NCI-H82 treated with DMSO at 0.1 percent for 48 hours (cell line): Measurements from ENCODE around the gene RNF41.
"Not testable (repeated sequence)": the region's sequence is repeated elsewhere in the genome, so short reads cannot be mapped to it uniquely, and the experiment has no call there.

Experiments used
- DNase-seq: peaks from one replicate; lab custom pipeline; 2025; ENCODE audit not compliant: unreplicated experiment; lab: John Stamatoyannopoulos, UW

Gene RNF41

DNA sequence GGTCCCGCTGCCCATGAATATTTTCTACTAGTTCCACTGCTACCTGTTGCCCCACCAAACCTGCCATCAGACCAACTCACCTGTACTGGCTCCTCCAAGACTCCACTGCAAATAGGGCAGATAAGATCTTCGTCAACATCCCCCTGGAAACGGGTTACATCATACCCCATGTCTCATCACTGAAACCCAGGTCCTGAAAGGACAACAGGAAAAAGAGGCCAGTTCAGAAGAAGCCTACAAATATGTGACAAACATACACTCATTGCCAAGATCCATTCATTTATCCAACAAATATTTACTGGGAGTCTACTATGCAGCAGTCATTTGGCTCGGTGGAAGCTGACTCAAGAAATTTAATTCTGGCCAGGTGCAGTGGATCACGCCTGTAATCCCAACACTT is 7.8 kb downstream of the RNF41 start:
- DNase-seq = no peak

DNA sequence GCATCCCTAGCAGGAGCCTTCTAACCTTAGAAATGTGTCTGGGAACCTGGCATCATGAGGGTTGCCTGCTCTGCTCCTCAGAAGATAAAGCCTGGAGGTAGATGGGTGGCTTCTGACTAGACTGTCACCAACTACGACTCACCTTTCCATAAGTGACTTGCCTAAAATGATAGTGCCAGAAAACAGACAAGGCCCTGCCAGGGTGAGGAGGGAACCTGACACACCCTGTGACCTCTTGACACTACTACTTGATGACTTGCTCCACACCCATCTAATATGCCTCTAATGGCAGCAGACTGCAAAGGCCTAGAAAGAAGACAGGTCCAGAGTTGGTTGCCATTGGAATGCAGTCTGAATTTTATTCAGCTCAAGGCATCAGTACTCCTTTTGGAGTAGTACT is 9.4 kb downstream of the RNF41 start:
- DNase-seq = no peak

DNA sequence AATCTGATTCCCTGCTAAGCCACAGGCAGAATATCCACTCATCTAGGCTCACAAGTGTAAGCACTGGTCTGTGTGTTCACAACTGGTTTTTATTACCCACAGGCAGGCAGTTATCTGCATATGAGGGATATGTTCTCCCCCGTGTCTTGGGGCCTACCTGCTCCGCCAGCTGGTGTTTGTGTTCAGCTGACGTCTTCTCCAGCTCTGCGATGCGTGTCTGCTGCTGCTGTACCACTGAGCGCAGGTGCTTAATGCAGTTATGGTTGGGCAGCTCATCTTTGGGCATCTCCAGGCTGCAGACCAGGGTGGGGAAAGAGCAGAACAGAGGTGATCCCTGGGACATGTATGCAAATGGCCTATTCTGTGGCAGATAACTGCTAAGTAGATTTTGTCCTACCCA is 13.7 kb downstream of the RNF41 start:
- no peak for DNase-seq

DNA sequence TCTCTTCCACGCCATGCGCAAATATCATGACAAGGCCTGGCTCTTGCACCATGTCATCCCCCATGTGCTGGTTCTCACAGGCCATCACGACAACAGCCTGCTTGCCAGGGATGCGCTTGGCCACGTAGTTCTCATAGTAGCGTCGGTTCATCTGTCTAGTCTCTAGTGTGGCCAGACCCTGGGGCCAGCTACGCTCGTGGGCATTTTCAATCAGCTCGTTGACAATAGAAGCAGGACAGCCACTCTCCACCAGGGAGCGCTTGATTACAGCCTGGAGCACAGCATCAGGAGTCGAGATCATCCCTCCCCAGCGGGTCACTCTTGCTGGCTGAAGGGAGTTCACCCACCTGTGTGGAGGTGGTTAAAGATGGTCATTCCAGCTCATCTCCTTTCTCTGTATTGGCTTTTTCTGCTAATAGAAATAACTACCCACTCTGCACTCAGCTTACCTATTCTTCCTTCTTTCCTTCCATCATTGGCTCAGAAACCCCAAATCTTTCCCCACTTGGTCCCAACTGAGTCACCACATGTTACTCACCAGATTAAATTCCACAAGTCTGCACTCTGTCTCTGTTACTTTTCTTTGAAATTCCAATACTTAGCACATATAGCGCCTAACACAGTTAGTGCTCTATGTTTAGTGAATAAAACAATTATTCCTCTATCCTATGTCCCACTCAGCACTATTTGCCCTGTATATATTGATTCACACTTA is 15.1 kb downstream of the RNF41 start:
- DNase-seq = no peak

DNA sequence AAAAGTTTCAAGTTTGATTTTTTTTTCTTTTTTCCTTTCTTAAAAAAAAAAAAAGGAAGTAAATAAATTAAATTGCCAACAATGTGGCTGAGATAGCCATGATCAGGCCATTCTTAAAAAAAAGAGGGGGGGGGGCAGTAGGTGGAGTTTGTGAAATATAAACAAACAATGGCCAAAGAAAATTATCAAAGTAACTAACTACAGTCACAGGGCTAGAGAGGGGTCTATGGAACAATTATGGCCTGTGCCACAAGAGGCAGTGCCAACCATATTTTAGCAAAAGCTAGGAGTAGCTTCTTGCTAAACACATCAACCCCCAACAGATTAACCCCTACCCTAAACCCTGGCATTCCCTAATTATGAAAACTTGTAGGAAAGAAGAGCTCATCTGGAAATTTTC is 16.3 kb downstream of the RNF41 start:
- DNase-seq = no peak

DNA sequence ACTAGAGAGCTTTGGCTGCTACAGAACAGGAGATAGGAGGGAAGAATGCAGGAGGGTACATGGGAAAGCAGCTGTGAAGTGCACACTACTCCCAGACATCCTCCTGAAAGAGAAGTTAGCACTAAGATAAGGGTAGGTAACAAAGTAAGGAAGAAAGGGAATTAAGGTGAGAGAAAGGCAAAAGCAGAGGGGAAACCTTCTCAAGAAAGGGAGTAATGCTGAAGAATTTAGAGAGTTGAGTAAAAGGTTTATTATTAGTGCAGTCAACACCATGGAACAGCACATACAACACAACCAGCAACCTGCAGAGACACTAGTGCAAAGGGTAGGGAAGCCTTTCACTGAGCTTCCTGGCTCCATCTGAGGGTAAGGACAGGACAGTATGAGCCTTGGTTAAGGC is 17.4 kb downstream of the RNF41 start:
- DNase-seq = no peak

DNA sequence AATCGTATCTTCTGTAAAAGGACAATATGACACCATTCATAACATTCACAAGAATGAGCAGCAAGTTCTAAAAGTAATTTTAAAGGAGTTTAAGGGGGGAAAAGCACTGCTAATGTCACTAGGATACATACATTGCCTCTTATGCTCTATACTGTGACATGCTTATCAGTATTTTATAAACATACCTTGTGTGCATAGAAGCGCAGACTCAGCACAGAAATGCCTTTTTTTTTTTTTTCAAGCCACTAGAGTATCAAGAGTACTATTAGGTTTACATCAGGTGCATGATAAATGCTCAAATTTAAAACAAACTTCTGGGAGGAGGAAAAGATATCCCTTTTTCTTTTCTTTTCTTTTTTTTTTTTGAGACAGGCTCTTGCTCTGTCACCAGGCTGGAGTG is 18.9 kb downstream of the RNF41 start:
- DNase-seq = no peak

DNA sequence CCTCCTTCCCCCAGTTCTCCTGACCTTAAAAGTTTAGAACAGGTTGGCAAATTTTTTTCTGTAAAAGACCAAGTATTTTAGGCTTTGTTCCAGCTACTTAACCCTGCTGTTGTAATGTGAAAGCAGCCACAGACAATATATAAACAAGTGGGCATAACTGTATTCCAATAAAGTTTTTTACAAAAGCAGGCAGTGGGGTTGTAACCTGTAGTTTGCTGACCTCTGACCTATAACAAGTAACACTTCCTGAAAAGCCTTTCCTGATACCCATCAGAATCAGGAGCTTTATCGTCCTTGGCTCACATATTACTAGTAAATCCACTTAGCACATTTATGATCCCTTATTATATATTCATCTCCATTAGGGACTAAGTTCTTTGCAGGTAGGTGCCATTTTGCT is 19.4 kb downstream of the RNF41 start:
- DNase-seq = no peak

DNA sequence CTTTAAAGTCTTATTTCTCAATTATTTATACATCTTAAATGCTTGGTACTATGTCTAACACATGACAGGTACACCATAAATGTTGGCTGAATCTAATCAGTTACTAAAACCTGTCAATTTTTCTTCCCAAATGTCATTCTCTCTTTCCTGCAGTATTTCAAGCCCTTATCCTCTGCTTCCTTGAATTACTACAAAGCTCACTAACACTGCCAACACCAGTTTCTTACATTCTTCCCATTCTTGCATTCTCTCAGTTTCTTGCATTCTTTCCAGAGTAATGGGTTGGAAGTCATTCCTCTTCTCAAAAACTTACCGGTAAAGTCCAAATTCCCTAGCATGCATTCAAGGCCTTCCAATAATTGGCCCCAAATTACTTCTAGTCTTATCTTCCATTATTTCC is 22.9 kb downstream of the RNF41 start:
- no peak for DNase-seq

DNA sequence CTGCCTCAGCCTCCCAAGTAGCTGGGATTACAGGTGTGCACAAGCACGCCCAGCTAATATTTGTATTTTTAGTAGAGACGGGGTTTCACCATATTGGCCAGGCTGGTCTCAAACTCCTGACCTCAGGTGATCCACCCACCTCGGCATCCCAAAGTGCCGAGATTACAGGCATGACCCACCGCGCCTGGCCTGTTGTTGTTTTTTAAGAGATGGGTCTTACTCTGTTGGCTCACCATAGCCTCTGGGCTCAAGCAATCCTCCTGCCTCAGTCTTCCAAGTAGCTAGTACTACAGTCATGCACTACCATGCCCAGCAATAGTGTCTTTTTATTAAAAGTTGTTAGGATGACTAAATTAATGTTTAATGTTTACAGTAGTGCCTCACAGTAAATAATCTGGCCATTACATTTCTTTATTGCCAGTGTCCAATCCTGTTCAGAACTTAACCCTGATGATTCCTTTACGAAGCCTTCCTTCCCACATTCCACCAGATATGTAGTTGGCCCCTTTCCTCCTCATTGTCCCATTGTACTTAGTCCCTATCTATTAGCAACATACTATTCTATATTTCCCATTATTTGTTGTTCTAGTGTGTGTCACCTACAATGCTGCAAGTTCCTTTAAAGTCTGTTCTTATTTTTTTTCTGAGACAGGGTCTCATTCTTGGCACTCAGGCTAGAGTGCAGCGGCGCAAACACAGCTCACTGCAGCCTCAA is 23.6 kb downstream of the RNF41 start:
- no peak for DNase-seq

DNA sequence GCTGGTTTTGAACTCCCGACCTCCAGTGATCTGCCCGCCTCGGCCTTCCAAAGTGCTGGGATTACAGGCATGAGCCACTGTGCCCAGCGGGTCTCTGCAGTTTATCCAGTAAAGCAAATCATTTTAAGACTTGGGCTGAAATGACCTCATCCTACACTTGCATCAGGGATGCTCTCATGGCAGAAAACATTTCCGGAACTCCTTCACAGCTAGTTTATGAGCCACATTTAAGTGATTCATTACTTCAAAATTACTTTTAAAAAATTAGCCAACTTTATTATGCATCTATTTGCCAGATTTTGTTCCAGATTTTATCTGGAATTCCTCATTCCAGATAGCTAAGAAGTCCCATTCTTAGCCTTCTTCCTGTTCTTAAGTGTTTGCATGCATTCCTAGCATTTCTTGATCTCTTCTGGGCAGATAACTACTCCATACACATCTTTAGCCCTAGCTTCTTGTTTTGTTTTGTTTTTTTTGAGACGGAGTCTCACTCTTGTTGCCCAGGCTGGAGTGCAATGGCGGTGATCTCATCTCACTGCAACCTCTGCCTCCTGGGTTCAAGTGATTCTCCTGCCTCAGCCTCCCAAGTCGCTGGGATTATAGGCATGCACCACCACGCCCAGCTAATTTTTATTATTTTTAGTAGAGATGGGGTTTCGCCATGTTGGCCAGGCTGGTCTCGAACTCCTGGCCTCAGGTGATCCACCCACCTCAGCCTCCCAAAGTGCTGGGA is 24.7 kb downstream of the RNF41 start:
- not testable (repeated sequence) for DNase-seq

DNA sequence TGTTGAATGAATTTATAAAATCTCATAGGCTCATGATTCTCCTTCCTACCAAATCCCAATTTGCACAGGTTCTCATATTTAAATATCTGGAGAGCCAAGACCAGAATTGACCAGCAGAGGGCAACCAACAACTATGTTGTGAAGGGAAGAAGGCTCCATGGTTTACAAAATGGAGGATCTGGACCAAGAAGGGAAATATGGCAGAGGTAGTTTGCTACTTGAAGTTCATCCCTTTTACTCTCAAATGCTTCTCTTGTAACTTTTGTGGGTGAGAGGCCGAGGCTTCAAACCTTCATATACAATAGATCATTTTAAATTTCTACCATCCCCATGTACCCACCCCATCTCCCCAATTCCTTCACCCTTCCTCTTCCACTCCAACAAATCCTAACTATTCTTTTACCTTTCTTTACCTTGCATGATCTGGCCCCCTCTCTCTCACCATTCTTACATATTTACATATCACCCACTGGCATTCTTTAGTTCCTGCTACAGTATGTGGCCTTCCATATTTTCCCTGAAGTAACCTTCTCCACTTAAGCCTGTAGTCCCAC is 28.6 kb downstream of the RNF41 start:
- peak; percentile 64 for DNase-seq

DNA sequence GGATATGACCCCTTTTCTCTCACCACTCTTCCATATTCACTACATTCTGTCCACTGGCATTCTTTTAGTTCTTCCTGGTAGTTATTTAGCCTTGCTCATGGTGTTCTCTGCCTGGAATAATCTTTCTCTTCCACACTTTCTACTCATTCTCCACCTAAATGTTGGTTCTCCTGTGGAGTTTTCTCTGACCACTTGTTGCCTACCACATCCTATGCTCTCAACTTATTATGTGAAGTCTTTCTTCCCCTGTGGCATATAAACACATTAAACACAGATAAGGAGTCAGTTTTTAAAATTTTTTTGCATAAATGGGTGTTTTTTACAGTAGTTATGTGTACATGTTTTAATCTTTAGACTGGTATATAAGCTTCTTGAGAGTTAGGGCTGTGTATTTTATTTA is 29.1 kb downstream of the RNF41 start:
- DNase-seq = no peak

DNA sequence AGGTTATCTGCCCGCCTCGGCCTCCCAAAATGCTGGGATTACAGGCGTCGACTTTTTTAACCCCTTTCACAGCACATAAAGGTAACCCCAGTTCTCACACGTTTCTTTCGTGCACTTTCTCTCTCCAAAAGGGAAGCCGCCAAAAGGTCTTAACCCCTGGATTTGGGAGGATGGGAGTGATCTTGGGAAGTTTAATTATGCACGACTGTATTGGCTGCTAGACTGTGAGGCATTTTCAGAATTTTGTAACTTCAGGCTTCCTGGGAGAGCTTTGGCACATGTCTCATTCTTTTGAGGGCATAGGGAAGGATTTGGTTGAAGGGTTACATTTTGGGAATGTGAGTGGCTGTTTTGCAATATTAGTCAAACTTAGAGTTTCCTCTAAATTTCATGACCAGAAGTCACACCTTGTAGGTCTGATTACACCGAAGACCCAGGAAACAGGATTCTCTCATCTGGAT is 31.0 kb downstream of the RNF41 start:
- no peak for DNase-seq

DNA sequence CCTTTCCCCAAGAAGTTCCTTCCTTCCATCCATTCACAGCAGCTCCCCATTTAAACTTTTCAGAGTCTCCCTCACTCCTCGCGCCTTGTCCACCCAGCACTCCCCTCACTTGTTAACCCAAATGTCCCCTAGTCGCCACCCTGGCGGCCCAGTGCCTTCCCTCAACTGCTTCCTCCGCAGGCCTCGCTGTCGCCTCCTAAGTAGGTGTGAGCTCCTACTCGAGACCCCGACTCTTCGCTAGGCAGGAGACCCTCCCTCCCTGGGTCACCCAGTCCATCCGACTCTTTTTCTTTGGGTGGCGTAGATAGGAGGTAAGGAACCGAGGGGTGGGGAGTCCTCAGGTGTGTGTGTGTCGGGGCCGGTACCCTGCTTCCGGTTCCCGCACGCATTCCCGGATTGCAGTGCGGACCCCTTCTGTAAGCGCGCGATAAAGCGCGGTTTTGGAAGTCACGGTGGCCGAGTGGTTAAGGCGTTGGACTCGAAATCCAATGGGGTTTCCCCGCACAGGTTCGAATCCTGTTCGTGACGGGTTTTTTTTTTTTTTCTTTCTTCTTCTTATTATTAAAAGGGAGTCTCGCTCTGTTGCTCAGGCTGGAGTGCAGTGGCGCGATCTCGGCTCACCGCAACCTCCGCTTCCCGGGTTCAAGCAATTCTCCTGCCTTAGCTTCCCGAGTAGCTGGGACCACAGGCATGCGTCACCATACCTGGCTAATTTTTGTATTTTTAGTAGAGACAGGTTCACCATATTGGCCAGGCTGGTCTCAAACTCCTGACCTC is 31.6 kb downstream of the RNF41 start:
- DNase-seq = peak; percentile 69

DNA sequence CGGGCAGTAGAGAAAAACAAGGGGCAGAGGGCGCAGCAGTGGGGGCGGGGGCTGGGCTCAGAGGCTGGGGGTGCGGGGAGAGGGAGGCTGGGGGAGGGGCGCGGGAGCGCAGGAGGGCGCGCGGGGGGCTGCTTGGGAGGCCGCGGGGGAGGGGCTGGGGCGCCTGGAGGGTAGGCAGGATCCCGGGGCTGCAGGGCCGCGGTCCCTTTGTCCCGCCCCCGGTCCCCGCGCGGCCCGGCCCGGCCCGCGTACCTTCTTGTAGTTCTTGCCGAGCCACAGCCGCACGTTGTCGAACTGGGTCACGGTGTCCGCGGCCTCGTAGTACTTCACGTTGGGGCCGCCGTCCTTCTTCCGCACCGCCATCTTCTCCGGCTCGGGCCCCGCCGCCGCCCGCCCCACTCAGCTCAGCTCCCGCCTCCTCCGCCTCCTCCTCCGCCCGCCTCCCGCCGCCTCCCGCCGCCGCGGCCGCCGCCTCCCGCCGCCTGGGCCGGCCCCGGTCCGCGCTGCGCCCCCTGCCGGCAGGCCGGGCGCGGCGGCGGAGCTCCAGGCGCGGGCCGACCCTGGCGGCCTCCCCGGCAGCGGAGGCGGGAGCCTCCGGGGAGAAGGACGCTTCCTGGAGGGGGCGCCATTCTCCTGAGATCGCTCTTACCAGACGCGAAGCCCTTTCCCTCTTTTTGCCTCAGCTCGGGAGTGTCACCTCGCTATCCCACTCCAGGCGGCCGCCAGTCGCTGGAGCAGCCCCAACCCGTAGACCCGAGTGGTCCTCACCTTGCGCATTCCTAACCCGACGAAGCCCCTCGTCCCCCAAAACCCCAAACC is 32.4 kb downstream of the RNF41 start, which contains the start of gene SMARCC2:
Gene SMARCC2, minus strand, starts transcription at position 385 of the 819 bp plus-strand sequence. Its CDS starts 22 bp downstream, at position 363.
- peak; percentile 71 for DNase-seq

DNA sequence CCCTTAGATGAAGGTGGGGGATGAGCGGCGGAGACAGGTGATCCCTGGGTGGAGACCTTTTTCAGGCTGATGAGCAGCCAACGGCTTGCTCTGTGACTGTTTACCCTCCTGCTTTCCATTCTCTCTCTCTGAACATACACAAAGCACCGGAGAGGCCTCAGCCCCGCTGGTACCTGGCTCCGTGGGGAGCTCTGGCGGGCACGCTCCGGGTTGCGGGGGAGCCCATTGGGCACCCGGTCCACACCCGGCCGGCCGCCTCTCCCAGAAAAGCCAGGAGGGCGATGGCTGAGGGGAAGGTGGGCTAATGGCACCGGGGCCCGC is 33.0 kb downstream of the RNF41 start:
- DNase-seq = no peak

DNA sequence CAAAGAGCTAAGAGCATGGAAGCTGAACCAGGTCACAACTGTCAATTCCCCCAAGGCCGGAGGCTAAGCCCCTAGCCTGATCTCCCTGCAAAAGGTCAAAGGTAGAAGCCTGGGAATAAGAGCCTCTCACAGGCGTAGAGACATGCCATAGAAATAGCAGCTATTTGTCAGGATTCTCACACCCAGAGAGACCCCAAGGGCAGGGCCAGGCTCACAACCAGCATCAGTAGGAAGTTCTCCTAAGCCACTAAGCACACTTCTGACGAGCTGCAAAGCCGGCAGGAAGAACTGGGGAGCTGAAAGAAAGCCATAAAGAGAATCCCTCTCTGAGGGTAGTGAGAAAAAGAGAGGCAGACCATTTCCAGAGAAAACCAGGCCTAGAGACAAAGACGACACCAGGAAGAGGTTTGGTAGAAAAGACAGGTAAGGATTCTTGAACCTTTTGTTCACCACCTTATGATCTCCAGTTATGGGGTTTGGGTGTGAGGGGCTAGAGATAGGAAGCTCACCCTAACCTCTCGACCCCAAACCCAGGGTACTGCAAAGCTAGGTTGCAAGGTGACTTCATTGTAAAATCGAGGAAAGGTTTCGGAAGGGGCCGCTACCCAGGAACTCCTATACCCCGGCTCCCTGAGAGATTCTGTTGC is 33.5 kb downstream of the RNF41 start:
- no peak for DNase-seq

DNA sequence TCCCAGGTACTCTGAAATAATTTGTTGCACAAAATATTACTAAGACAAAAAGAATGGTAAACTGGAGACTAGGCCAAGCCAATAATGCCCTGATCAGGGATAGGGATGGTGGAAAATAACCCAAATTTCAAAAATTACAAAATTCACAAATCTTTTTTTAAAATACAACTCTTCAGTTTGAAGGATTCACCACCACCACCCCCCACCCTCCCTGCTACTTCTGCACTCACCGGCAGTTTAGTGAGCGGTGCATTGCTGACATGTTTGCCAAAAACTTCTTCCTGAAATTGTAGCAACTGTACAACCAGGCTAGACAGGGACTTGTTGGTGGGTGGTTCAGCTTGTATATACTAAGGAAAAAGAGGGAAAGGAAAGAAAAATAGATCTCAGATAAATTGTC is 34.8 kb downstream of the RNF41 start:
- DNase-seq = no peak

DNA sequence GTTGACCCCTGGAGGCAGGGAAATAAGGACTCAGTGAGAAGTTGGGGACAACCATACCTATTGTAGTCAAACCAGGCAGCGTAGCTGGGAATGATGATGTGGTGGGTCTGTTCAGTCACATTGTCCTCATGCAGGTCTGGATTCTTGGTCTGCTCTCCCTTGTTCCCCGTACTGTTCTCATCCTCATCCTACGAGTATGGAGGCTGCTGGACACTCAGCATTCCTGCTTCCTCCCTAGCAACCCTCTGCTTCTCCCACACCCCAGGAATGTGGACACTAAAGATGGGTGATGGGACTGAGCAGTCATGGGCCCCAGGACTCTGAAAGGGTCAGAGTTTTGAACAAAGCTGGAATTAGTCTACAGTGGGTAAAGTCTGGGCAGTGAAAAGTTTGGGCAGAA is 43.4 kb downstream of the RNF41 start:
- no peak for DNase-seq
